ENCODE results near the gene CCNF.

DNA sequence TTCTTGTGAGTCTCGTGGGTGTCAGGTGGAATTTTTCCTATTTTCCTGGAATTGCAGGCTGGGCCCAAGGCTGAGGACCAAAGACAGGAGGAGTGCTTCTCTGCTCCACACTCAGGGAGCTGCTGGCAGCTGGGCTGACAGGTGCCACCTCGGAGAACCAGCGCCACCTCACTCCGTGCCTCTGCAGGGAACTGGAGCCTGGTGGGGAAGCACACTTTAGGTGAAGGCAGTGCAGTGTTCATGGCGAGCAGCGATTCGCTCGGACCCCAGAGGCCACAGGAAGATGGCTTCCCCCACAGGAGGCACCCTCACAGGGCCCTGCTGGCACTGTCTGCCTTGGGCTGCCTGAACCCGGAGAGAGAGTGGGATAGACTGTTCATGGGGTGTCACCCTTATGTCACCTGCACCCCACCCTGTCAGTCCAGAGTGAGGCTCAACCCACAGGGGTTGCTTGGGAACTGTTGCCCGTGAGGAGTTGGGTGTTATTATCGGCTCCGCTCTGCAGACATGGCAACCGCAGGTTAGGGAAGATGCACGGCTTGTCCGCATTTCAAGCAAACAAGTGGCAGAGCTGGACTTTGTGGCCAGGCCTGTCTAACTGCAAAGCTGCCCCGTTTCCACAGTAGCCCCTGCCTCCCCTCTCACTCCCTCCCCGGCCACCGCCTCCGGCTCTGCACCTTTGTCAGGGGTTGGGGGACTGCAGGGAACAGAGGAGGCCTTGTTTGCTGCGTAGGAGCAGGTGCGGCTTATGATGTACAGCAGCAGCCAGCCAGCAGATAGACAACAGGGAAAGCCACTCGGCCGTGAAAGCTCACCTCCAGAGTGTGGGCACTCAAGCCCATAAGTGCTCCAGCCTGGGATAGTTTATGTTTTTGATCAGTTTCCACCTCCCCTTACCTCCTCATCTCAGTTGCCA lies 61.2 kb downstream of the CCNF start:
- TF ChIP-seq, protein P1, sequence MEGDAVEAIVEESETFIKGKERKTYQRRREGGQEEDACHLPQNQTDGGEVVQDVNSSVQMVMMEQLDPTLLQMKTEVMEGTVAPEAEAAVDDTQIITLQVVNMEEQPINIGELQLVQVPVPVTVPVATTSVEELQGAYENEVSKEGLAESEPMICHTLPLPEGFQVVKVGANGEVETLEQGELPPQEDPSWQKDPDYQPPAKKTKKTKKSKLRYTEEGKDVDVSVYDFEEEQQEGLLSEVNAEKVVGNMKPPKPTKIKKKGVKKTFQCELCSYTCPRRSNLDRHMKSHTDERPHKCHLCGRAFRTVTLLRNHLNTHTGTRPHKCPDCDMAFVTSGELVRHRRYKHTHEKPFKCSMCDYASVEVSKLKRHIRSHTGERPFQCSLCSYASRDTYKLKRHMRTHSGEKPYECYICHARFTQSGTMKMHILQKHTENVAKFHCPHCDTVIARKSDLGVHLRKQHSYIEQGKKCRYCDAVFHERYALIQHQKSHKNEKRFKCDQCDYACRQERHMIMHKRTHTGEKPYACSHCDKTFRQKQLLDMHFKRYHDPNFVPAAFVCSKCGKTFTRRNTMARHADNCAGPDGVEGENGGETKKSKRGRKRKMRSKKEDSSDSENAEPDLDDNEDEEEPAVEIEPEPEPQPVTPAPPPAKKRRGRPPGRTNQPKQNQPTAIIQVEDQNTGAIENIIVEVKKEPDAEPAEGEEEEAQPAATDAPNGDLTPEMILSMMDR (IDR thresholded peaks at IDR 0.05) = no peak
- TF ChIP-seq POLR2A (IDR thresholded peaks at IDR 0.05) = no peak

All from Peyer's patch (tissue), 4 donors.